Mesothelial cell of epicardium (in vitro differentiated cells): ENCODE measurements around the gene WNT4. TPM values are rescaled to one million over a fixed set of nuclear protein-coding genes. Genes with fewer than 3 reads are reported as not detected.
A peak's percentile ranks its signal among the peaks of the same experiment; 100 is the strongest.

Experiments used
- DNase-seq, 2 experiments: peaks; one replicate each; pipeline ENCODE4 v3.0.0; 2021; ENCODE audit warnings: low spot score in 2 of 2; ENCODE audit not compliant: unreplicated experiment in 2 of 2
- H3K27ac Mint-ChIP-seq: 2 replicates; pipeline ENCODE4 v1.8.0; 2021; ENCODE audit warnings: mixed read lengths
- H3K27me3 Mint-ChIP-seq: 2 replicates; pipeline ENCODE4 v1.8.0; 2021; ENCODE audit warnings: low read depth, mixed read lengths
- H3K36me3 Mint-ChIP-seq: 2 replicates; pipeline ENCODE4 v1.8.0; 2021; ENCODE audit warnings: mixed read lengths
- H3K4me1 Mint-ChIP-seq: 2 replicates; pipeline ENCODE4 v1.8.0; 2021; ENCODE audit warnings: mixed read lengths
- H3K4me3 Mint-ChIP-seq: 2 replicates; pipeline ENCODE4 v1.8.0; 2021; ENCODE audit warnings: mild to moderate bottlenecking, moderate library complexity, mixed read lengths
- H3K9me3 Mint-ChIP-seq: 2 replicates; pipeline ENCODE4 v1.8.0; 2021; ENCODE audit warnings: mixed read lengths
- CTCF ChIP-seq: fragments of 200-600 bp; sonication (generic); IDR thresholded peaks from one replicate; pipeline ENCODE4 v1.5.0; 2021; ENCODE audit warnings: antibody characterized with exemption; ENCODE audit not compliant: unreplicated experiment
- total RNA-seq: library from RNA; stranded (reverse); gene quantifications from 3 replicates; pipeline ENCODE4 v1.2.1, GENCODE V29; 2021

WNT4 gene
- total RNA-seq, 1 donor from 2014 or later, result 38.7 TPM

GRCh38 chr1:22118291-22118992 lies 24.5 kb downstream of the WNT4 start:
- H3K9me3 Mint-ChIP-seq, result no peaks in the 10 kb centered on the region
- H3K27ac Mint-ChIP-seq, result peak overlapping the region; percentile 53
- no peak for DNase-seq
- peaks cover 55% of the 10 kb centered on the region for H3K4me1 Mint-ChIP-seq
- no peaks in the 10 kb centered on the region for H3K36me3 Mint-ChIP-seq
- no peak for TF ChIP-seq CTCF
- H3K4me3 Mint-ChIP-seq, result no peak overlapping the region
- H3K27me3 Mint-ChIP-seq, result no peaks in the 10 kb centered on the region

GRCh38 chr1:22117851-22118250 lies 25.0 kb downstream of the WNT4 start:
- Mint-ChIP-seq H3K27ac (peak overlapping the region; percentile 53), H3K9me3 (no peaks in the 10 kb centered on the region), H3K36me3 (peaks cover 4% of the 10 kb centered on the region), H3K27me3 (no peaks in the 10 kb centered on the region), H3K4me1 (peaks cover 54% of the 10 kb centered on the region), H3K4me3 (no peak overlapping the region)
- no peak for TF ChIP-seq CTCF
- DNase-seq, result no peak

- Mint-ChIP-seq H3K27ac (no peak overlapping the region), H3K9me3 (no peaks in the 10 kb centered on the region), H3K27me3 (no peaks in the 10 kb centered on the region), H3K36me3 (peaks cover 4% of the 10 kb centered on the region), H3K4me3 (no peak overlapping the region), H3K4me1 (peaks cover 53% of the 10 kb centered on the region)
- no peak for TF ChIP-seq CTCF
- peak in 1 of 2 experiments; percentile 34 for DNase-seq
These were observed 25.7 kb downstream of the WNT4 start for GRCh38 chr1:22117238-22117637.

- Mint-ChIP-seq H3K9me3 (no peaks in the 10 kb centered on the region), H3K27ac (peak overlapping the region; percentile 75), H3K36me3 (peaks cover 4% of the 10 kb centered on the region), H3K4me3 (no peak overlapping the region), H3K27me3 (no peaks in the 10 kb centered on the region), H3K4me1 (peaks cover 55% of the 10 kb centered on the region)
- DNase-seq, result peak in 1 of 2 experiments; percentile 33
- no peak for TF ChIP-seq CTCF
These were observed 27.6 kb downstream of the WNT4 start for GRCh38 chr1:22115286-22115685.

- no peaks in the 10 kb centered on the region for H3K9me3 Mint-ChIP-seq
- H3K36me3 Mint-ChIP-seq, result peaks cover 4% of the 10 kb centered on the region
- H3K4me3 Mint-ChIP-seq, result no peak overlapping the region
- peak overlapping the region; percentile 75 for H3K27ac Mint-ChIP-seq
- peak in 1 of 2 experiments; percentile 49 for DNase-seq
- no peaks in the 10 kb centered on the region for H3K27me3 Mint-ChIP-seq
- no peak for TF ChIP-seq CTCF
- H3K4me1 Mint-ChIP-seq, result peaks cover 59% of the 10 kb centered on the region
These were observed 28.5 kb downstream of the WNT4 start for GRCh38 chr1:22114083-22115012.
